NCI-H2107 treated with DMSO at 0.1 percent for 48 hours (cell line): ENCODE results near the gene ARHGEF2.
A peak's percentile ranks its signal among the peaks of the same experiment; 100 is the strongest.

Experiments used
- DNase-seq: peaks from one replicate; lab custom pipeline; 2025; ENCODE audit not compliant: unreplicated experiment; lab: John Stamatoyannopoulos, UW

The ARHGEF2 gene

DNA sequence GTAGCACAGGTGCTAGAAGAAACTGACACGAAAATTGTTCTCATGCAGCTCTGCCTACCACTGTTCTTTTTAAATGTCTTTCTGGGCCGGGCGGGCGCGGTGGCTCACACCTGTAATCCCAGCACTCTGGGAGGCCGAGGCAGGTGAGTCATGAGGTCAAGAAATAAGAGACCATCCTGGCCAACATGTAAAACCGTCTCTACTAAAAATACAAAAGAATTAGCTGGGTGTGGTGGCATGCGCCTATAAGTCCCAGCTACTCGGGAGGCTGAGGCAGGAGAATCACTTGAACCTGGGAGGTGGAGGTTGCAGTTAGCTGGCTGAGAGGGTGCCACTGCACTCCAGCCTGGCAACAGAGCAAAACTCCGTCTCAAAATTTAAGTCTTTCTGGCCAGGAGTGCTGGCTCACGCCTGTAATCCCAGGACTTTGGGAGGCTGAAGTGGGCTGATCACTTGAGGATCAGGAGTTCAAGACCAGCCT lies 66.3 kb downstream of the ARHGEF2 start:
- no peak for DNase-seq

DNA sequence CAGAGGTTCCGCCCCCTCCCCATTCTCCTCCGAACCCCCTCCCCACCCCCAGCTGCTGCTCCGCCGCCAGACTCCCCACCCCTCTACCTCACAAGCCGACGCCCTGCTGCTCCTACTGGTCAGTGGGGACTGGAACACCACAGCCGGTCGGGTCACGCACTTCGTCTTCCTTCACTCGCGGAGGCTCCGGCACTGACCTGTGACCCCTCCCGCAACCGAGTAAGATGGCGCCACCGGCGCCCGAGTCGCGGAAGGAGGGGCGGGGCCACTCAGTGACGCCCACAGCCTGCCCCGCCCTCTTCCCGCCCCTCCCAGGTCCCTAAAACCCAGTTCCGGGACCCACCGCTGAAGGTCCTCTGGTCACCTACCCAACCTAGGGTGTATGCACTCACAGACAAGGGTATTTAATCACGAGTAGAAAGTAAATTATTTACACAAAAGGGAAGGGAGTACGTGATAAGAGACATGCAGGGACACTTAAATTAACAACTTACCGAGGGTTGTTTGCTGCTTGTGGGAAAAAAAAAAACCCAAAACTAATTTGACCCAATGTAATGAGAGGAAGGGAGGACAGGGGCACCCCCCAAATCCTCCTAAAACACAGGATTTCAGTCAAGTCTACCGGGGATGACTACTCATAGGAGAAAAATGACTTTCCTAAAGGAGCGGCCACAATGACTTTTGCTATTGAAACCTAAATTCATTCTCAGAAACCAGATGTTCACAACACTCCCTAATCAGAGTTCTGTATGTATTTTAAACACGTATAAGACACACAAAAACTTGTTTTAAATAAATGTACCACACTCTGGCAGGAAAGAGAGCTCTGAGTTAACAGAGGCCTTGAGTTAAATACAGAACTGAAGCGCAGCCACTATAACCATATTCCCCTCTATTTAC lies 66.9 kb downstream of the ARHGEF2 start, which contains the start of gene RIT1:
Gene RIT1 (minus strand): TSS at position 194 of the 900 bp plus-strand sequence. CDS start 588 bp downstream, outside the sequence.
- peak; percentile 62 for DNase-seq

DNA sequence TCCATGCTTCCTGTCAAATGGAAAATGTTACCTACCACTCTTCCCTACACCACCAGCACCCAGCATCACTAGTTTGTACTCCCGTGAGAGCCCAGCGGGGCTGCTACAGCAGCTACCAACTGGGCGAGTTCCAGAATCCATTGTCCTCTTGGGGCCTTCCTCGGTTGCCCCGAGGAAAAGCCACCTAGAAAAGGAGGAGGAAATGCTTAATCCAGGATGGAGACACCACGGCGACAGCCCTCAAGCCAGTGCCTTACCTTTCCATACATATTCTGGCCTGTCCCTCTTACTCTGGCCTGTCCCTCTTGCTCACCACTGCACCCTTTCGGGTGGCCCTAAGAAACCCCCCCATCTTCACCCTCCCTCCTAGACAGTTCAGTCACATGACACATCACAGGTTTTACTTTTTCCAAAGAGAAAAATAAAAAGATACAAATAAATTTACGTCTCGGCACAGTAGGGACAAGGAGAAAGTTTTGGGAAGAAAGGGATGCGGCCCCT lies 67.7 kb downstream of the ARHGEF2 start:
- DNase-seq, result peak; percentile 43

DNA sequence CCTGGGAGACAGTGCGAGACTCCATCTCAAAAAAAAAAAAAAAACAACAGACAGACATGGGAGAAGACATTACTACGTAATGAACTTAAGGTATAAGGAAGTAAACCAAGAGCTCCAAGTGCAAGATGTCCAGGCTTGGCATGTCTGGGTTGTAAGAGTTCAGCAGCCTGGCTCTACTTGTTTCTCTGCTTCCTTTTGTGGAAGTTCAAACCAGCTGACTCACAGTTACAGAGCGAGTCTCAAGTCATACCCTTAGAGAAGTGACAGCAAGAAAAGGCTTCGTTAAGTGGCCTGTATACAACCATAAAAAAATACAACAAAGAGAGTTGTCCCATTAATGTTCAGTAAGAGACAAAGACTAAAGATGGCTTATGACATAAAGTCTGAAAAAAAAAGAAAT lies 68.5 kb downstream of the ARHGEF2 start:
- no peak for DNase-seq

DNA sequence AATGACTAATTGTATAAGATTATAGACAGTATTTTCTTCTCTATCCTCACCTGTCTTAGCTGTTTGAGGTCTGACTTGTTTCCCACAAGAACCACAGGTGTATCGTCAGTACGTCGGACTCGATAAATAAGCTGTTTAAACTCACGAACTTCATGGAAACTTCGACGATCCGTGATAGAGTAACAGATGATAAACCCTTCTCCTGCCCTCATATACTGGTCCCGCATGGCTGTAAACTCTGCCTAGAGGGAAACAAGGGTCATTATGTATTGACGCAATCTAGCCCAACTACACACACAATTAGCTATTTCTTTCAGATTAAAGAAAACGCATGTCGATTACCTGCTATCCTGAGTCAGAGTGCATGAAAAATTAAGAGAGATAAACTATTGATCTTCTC lies 74.1 kb downstream of the ARHGEF2 start:
- DNase-seq, result no peak

DNA sequence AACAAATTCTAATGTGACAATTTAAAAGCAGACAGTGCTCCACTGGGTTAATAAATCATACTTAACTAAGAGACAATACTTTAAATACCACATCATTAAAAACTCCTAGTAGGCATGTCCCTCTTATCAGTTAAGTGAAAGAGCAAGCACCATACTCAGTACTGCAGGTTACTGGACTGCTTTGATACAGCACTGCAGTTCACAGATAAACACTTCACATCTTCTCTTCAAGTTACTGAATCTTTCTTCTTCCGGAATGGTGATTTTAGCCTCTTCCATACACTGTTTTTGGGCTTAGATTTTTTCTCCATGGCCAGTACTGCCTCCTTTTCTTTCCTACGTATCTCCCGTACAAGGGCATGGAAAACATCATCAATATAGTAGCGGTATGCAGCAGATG lies 78.2 kb downstream of the ARHGEF2 start:
- no peak for DNase-seq

DNA sequence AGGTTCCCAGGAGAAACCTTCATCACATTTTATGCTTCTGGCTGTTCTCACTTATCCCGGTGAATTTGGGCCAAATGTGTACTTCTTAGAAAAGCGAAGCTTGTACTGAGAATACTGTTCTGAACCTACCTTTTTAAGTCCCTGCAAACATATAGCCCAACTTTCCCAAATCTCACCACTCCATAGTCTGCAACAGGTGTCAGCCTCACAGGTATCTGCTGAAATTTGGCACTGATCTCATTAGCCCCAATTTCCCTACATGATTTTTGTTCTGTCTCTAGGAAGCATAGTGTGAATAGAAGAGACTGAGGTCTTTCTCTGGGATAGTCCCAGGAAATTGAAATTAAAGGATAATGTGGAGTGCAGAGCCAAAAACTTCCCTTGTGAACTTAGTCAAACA lies 78.7 kb downstream of the ARHGEF2 start:
- DNase-seq, result no peak

DNA sequence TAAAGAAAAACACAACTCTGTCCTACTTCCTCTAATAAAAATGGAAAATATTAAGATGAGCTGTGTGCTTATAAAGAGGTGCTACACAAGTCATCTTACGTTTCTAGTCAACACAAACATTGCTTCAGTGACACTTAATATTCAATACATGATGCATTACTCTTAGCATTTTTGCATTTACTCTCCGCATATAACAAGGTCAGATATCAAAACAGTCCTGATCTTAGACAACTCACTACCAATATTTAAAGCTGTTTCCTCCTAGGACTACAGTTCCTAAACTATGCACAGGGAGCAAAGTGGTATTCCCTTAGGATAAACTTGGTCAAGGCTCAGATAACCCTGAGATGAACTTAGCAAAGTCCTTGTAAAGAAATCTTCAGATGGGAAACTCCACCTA lies 79.5 kb downstream of the ARHGEF2 start:
- no peak for DNase-seq

DNA sequence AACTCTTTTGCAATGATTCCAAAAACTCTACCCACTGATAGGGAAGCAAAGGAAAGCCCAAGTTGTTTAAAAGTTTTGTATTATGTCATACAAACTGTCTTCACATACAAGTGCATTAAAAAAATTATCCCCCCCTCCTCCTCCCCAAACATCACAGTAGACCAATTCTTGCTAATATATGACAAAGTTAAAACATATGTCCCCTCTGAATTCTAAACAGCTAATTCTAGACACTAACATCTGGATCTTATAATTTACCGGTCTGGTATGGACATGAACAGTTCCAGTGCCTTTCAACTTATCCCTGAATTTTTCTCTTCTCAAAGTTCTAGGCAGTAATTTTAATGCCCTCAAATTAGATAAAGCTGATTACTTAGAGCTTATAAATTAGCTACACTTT lies 80.6 kb downstream of the ARHGEF2 start:
- no peak for DNase-seq
